Measurements from ENCODE around the gene C1orf210. TPM values are rescaled to one million over a fixed set of nuclear protein-coding genes. Genes with fewer than 3 reads are reported as not detected.

Gene C1orf210
- total and polyA plus RNA-seq, 9 of the 15 experiments (the other 6 are each of a cell fraction or from before 2014, with no cell fraction given): 0.21 TPM; not detected in 8

GRCh38 chr1:43329995-43330751, 44.8 kb upstream of the C1orf210 start (continued):
- TF ChIP-seq, protein P1, sequence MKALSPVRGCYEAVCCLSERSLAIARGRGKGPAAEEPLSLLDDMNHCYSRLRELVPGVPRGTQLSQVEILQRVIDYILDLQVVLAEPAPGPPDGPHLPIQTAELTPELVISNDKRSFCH (CRISPR knock-in tag; IDR thresholded peaks at IDR 0.05): no peak
- TF ChIP-seq, protein P1 (tag; IDR thresholded peaks at IDR 0.05): peak; percentile 14; the same call in 1 of the 2 replicates
- TF ChIP-seq KDM1A (IDR thresholded peaks at IDR 0.05) (peak in 1 of 2 experiments; percentile 55; a peak in 2 of 4 replicates), RNF2 (IDR thresholded peaks at IDR 0.05) (peak; percentile 81), FOS (IDR thresholded peaks at IDR 0.05; ENCODE audit: extremely low read depth, insufficient read length) (peak; percentile 56), CREB3 (tag; conservative IDR thresholded peaks at IDR 0.05; ENCODE audit: low read depth) (0 out of 2 replicates have a peak, but pooled peaks have one; percentile 64), DMBX1 (CRISPR knock-in tag; IDR thresholded peaks at IDR 0.05; ENCODE audit: borderline replicate concordance) (0 out of 2 replicates have a peak, but pooled peaks have one; percentile 32), STAG1 (CRISPR knock-in tag; IDR thresholded peaks at IDR 0.05; ENCODE audit: borderline replicate concordance) (no peak), E4F1 (CRISPR knock-in tag; IDR thresholded peaks at IDR 0.05; ENCODE audit: borderline replicate concordance) (no peak), THAP7 (CRISPR knock-in tag; IDR thresholded peaks at IDR 0.05) (no peak), U2AF1 (optimal IDR thresholded peaks at IDR 0.05; ENCODE audit: low read depth, low read length) (no peak), NFE2 (IDR thresholded peaks at IDR 0.05; ENCODE audit: low read depth) (peak; percentile 90)
- TF ChIP-seq, protein P2, sequence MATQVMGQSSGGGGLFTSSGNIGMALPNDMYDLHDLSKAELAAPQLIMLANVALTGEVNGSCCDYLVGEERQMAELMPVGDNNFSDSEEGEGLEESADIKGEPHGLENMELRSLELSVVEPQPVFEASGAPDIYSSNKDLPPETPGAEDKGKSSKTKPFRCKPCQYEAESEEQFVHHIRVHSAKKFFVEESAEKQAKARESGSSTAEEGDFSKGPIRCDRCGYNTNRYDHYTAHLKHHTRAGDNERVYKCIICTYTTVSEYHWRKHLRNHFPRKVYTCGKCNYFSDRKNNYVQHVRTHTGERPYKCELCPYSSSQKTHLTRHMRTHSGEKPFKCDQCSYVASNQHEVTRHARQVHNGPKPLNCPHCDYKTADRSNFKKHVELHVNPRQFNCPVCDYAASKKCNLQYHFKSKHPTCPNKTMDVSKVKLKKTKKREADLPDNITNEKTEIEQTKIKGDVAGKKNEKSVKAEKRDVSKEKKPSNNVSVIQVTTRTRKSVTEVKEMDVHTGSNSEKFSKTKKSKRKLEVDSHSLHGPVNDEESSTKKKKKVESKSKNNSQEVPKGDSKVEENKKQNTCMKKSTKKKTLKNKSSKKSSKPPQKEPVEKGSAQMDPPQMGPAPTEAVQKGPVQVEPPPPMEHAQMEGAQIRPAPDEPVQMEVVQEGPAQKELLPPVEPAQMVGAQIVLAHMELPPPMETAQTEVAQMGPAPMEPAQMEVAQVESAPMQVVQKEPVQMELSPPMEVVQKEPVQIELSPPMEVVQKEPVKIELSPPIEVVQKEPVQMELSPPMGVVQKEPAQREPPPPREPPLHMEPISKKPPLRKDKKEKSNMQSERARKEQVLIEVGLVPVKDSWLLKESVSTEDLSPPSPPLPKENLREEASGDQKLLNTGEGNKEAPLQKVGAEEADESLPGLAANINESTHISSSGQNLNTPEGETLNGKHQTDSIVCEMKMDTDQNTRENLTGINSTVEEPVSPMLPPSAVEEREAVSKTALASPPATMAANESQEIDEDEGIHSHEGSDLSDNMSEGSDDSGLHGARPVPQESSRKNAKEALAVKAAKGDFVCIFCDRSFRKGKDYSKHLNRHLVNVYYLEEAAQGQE (IDR thresholded peaks at IDR 0.05; ENCODE audit: borderline replicate concordance): peak; percentile 22; the same call in 1 of the 2 replicates
- TF ChIP-seq, protein P2 (CRISPR knock-in tag; IDR thresholded peaks at IDR 0.05; ENCODE audit: low read depth): no peak
